Suprapubic skin (tissue), 4 donors: ENCODE measurements around the gene ATRN. TPM values are rescaled to one million over a fixed set of nuclear protein-coding genes. Genes with fewer than 3 reads are reported as not detected.

Experiments used
- DNase-seq, 2 donors: peaks; one replicate each; pipeline ENCODE4 v3.0.0-alpha.2; 2019; ENCODE audit warnings: low spot score in 2 of 2
- H3K27ac ChIP-seq: fragments of 200-600 bp; sonication (generic); one replicate; pipeline ENCODE4 v1.5.1; 2019
- H3K27me3 ChIP-seq: fragments of 200-600 bp; sonication (generic); one replicate; pipeline ENCODE4 v1.5.1; 2019
- H3K36me3 ChIP-seq: fragments of 200-600 bp; sonication (generic); one replicate; pipeline ENCODE4 v1.5.1; 2019
- H3K4me1 ChIP-seq: fragments of 200-600 bp; sonication (generic); one replicate; pipeline ENCODE4 v1.5.1; 2019
- H3K4me3 ChIP-seq: fragments of 200-600 bp; sonication (generic); one replicate; pipeline ENCODE4 v1.5.1; 2019; ENCODE audit warnings: mild to moderate bottlenecking
- H3K9me3 ChIP-seq: fragments of 200-600 bp; sonication (generic); one replicate; pipeline ENCODE4 v1.5.1; 2019
- EP300 ChIP-seq: sonication (generic); formaldehyde crosslinking; IDR thresholded peaks from one replicate; pipeline ENCODE4 v1.6.1; 2017; ENCODE audit warnings: antibody characterized with exemption
- POLR2A ChIP-seq, 2 donors: fragments of 450-650 bp; IDR thresholded peaks; one replicate each; pipeline ENCODE4 v1.6.1; 2017; ENCODE audit warnings: antibody characterized with exemption in 2 of 2, mild to moderate bottlenecking in 2 of 2, moderate library complexity in 2 of 2
- POLR2AphosphoS5 ChIP-seq, 3 donors: sonication (generic); formaldehyde crosslinking; IDR thresholded peaks; one replicate each; pipeline ENCODE4 v1.6.1; 2017; ENCODE audit warnings: antibody characterized with exemption in 3 of 3
- WGBS: methylation state at CpG from one replicate; pipeline ENCODE4 v1.1.5; 2018; 5-methylcytosine and 5-hydroxymethylcytosine counted together
- total RNA-seq, 4 donors: library from RNA; depleted of rRNA; stranded (reverse); fragments of >200 nt; gene quantifications; one replicate each; pipeline ENCODE4 v1.1.0, GENCODE V29; 2016
- TF ChIP-seq, protein P1 (sequence below), 2 donors: fragments of 200-600 bp in 1 of 2; fragments of 450-650 bp in 1 of 2; sonication (generic) in 1 of 2; IDR thresholded peaks; one replicate each; pipeline ENCODE4 v1.5.1; 2016 to 2019; ENCODE audit warnings: antibody characterized with exemption in 2 of 2, mild to moderate bottlenecking in 1 of 2, moderate library complexity in 1 of 2

ATRN gene
- total RNA-seq, 4 donors from 2014 or later, result 23.3 to 39.1 (median 28.3) TPM

DNA sequence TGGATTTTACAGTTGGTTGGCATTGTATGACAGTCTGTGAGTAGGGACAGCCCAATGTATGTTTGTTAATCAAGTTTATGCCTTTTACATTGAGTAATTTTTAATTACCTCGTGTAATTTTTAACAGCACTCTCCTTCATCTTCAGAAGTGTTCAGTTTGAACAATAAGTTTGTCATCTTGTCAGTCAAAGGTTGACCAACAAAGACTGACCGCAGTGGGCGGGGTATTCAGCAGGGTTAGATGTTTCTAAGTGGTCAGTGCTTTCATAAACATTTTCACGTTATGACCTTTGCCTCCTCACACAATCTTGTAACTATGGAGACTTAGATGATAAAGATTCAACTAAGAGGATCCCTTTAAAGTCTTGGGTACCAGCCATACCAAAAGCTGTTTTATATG lies 151.6 kb downstream of the ATRN start:
- Histone ChIP-seq H3K4me1 (no peaks in the 10 kb centered on the region), H3K4me3 (no peak overlapping the region), H3K9me3 (no peaks in the 10 kb centered on the region), H3K27me3 (no peaks in the 10 kb centered on the region), H3K27ac (no peak overlapping the region), H3K36me3 (peaks cover 23% of the 10 kb centered on the region)
- TF ChIP-seq, protein P1, sequence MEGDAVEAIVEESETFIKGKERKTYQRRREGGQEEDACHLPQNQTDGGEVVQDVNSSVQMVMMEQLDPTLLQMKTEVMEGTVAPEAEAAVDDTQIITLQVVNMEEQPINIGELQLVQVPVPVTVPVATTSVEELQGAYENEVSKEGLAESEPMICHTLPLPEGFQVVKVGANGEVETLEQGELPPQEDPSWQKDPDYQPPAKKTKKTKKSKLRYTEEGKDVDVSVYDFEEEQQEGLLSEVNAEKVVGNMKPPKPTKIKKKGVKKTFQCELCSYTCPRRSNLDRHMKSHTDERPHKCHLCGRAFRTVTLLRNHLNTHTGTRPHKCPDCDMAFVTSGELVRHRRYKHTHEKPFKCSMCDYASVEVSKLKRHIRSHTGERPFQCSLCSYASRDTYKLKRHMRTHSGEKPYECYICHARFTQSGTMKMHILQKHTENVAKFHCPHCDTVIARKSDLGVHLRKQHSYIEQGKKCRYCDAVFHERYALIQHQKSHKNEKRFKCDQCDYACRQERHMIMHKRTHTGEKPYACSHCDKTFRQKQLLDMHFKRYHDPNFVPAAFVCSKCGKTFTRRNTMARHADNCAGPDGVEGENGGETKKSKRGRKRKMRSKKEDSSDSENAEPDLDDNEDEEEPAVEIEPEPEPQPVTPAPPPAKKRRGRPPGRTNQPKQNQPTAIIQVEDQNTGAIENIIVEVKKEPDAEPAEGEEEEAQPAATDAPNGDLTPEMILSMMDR (IDR thresholded peaks at IDR 0.05), result no peak
- TF ChIP-seq POLR2A (IDR thresholded peaks at IDR 0.05) (no peak), POLR2AphosphoS5 (IDR thresholded peaks at IDR 0.05) (no peak), EP300 (no peak)
- no peak for DNase-seq
- WGBS, result 90% methylated on average over 4 of the region's 4 CpGs

DNA sequence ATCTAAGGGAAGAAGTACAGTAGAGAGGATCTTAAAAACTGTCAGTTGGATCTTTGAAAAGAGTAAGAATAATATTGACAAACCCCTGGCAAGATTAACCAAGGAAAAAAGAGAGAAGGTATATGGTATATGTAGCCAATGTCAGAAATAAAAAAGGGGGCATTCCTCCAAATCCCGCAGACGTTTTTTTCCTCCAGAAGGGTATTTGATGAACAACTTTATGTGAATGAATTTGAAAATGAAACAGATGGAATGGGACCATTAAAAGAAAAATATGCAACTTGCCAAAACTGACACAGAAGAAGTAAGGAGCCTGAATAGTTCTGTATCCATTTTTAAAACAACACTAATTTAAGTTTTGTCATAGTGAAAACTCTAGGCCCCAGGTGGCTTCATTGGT lies 156.7 kb downstream of the ATRN start:
- Histone ChIP-seq H3K9me3 (no peaks in the 10 kb centered on the region), H3K4me1 (no peaks in the 10 kb centered on the region), H3K27ac (no peak overlapping the region), H3K36me3 (peaks cover 40% of the 10 kb centered on the region), H3K4me3 (no peak overlapping the region), H3K27me3 (no peaks in the 10 kb centered on the region)
- TF ChIP-seq, protein P1 (IDR thresholded peaks at IDR 0.05), result no peak
- TF ChIP-seq POLR2A (IDR thresholded peaks at IDR 0.05), result no peak
- no peak for TF ChIP-seq POLR2AphosphoS5 (IDR thresholded peaks at IDR 0.05)
- TF ChIP-seq EP300, result no peak
- 89% methylated on average over 2 of the region's 2 CpGs for WGBS
- no peak for DNase-seq

DNA sequence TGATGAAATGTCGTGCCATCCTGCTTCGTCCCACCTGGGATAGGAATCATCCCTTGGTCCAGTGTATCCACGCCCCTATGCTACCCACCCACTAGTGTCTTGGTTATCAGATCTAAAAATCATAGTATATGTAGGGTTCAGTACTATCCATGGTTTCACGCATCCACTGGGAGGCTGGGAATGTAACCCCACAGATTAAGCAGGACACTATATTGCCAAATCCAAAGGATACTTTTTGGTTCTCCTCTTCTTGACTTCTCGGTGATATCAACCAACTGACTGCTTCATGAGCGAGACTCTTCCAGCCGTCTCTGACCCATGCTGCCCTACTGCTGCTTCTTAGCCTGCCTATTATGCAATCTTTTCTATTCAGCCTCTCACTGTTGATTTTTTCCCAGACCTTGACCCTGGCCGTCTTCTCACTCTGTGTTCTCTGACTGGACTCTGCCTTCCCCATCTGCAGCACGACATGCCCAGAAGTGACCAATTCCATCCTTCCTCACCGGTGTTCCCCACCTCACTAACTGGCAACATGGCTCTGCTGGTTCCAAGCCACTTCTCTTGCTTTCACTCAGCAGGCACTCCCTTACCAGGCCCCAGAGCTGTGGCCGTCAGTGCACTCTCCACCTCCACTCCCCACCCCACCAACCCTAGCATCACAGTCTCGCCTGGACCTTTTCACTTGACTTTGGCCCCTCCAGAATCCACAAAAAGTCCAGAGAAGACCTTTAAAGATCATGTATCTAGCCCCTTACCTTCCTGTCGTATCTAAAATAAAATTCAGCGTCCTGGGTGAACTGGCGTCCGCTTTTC lies 157.9 kb downstream of the ATRN start:
- no peak for TF ChIP-seq POLR2A (IDR thresholded peaks at IDR 0.05)
- TF ChIP-seq, protein P1 (IDR thresholded peaks at IDR 0.05), result no peak
- TF ChIP-seq EP300, result no peak
- TF ChIP-seq POLR2AphosphoS5 (IDR thresholded peaks at IDR 0.05), result no peak
- Histone ChIP-seq H3K9me3 (no peaks in the 10 kb centered on the region), H3K27ac (no peak overlapping the region), H3K4me3 (no peak overlapping the region), H3K4me1 (no peaks in the 10 kb centered on the region), H3K27me3 (no peaks in the 10 kb centered on the region), H3K36me3 (peaks cover 40% of the 10 kb centered on the region)
- DNase-seq, result no peak
- 90% methylated on average over 16 of the region's 16 CpGs for WGBS

DNA sequence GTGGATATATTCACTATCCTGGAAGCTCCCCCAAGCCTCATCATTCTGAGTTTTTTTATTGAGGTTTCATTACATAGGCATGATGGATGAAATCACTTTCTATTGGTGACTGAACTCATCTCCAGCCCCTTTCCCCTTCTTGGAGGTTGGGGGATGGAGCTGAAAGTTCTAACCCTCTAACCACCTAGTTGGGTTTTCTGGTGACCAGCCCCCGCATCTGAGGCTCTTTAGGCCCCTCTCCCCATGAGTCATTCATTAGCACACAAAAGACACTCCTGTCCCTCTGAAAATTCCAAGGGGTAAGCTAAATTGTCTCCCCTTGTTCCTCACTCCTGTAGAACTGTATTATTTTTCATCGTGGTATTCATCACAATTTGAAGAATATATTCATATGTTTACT lies 159.1 kb downstream of the ATRN start:
- no peak for DNase-seq
- 94% methylated on average over 2 of the region's 2 CpGs for WGBS
- H3K27me3 ChIP-seq, result no peaks in the 10 kb centered on the region
- no peak for TF ChIP-seq POLR2AphosphoS5 (IDR thresholded peaks at IDR 0.05)
- no peaks in the 10 kb centered on the region for H3K4me1 ChIP-seq
- no peak overlapping the region for H3K4me3 ChIP-seq
- H3K36me3 ChIP-seq, result peaks cover 31% of the 10 kb centered on the region
- H3K27ac ChIP-seq, result no peak overlapping the region
- no peaks in the 10 kb centered on the region for H3K9me3 ChIP-seq

DNA sequence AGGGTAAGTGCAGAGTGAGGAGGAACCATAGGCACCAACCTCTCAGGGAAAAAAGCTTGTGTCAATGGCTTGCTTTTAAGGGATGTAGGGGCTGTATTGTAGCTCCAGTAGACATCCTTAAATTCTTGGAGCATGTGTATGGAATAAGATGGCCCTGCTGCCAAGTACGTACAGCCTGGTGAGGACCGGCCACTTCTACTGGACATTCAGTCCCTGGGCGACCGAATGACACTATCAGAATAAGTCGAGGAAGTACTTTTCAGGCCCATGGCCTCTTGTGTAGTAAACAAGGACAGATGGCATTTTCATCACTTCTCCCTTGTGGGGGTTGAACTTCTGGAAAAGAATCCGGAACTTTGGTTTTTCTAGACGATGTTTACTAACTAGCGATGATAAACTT lies 159.6 kb downstream of the ATRN start:
- no peaks in the 10 kb centered on the region for H3K9me3 ChIP-seq
- no peak for TF ChIP-seq POLR2A (IDR thresholded peaks at IDR 0.05)
- no peak for TF ChIP-seq EP300
- TF ChIP-seq, protein P1 (IDR thresholded peaks at IDR 0.05), result no peak
- H3K4me3 ChIP-seq, result no peak overlapping the region
- peaks cover 27% of the 10 kb centered on the region for H3K36me3 ChIP-seq
- DNase-seq, result no peak
- no peaks in the 10 kb centered on the region for H3K27me3 ChIP-seq
- no peak overlapping the region for H3K27ac ChIP-seq
- WGBS, result 96% methylated on average over 8 of the region's 8 CpGs
- no peaks in the 10 kb centered on the region for H3K4me1 ChIP-seq
